ACHN (cell line): Measurements from ENCODE around the gene CKAP4.

Source experiments
- DNase-seq: peaks from one replicate; pipeline ENCODE4 v3.0.0-alpha.2; 2015
- in situ Hi-C: cut with HindIII; loops from 2 replicates; pipeline ENCODE4 v1.10.0; 2017; ENCODE audit warnings: low sequenced_read_pairs, low pct_ligation_motif_present, low pct_unique_long_range_greater_than_20kb

The CKAP4 gene

GRCh38 chr12:106223485-106224354, 24.1 kb downstream of the CKAP4 start:
- DNase-seq = peak; percentile 74
- in situ Hi-C loops = no loop called here

GRCh38 chr12:106220536-106220935, 27.3 kb downstream of the CKAP4 start:
- no peak for DNase-seq
- in situ Hi-C loops = no loop called here

- no peak for DNase-seq
- in situ Hi-C loops = no loop called here
Observed at GRCh38 chr12:106219043-106219442, 28.8 kb downstream of the CKAP4 start.

GRCh38 chr12:106217706-106218105, 30.1 kb downstream of the CKAP4 start:
- in situ Hi-C loops = no loop called here
- DNase-seq = no peak

- no peak for DNase-seq
- in situ Hi-C loops = no loop called here
Observed at GRCh38 chr12:106214571-106214970, 33.2 kb downstream of the CKAP4 start.

DNA sequence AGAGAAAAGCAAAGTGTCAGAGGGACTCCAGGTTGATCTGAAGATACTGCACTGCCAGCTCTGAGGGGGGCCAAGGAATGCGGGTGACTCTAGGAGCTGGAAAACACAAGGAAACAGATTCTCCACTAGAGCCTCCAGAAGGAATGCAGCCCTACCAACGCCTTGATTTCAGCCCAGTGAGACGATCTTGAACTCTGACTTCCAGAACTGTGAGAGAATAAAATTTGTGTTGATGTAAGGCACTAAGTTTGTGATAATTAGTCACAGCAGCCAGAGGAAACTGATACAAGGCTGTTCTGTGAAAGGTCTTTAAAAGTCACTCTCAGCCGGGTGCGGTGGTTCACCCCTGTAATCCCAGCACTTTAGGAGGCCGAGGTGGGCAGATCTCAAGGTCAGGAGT, 34.2 kb downstream of the CKAP4 start:
- no peak for DNase-seq
- in situ Hi-C loops = no loop called here

DNA sequence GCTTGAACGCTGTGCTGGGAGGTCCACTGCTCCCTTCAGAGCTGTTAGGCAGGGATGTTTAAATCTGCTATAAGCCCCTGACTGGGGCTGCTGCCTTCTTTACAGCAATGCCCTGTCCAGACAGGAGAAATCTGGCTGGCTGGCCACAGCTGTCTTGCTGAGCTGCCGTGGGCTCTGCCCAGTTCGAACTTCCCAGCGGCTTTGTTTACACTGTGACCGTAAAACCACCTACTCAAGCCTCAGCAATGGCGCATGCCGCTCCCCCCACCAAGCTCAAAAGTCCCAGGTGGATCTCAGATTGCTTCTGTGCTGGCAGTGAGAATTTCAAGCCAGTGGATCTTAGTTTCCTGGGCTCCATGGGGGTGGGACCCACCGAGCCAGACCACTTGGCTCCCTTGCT, 35.8 kb downstream of the CKAP4 start:
- no peak for DNase-seq
- in situ Hi-C loops = no loop called here

DNA sequence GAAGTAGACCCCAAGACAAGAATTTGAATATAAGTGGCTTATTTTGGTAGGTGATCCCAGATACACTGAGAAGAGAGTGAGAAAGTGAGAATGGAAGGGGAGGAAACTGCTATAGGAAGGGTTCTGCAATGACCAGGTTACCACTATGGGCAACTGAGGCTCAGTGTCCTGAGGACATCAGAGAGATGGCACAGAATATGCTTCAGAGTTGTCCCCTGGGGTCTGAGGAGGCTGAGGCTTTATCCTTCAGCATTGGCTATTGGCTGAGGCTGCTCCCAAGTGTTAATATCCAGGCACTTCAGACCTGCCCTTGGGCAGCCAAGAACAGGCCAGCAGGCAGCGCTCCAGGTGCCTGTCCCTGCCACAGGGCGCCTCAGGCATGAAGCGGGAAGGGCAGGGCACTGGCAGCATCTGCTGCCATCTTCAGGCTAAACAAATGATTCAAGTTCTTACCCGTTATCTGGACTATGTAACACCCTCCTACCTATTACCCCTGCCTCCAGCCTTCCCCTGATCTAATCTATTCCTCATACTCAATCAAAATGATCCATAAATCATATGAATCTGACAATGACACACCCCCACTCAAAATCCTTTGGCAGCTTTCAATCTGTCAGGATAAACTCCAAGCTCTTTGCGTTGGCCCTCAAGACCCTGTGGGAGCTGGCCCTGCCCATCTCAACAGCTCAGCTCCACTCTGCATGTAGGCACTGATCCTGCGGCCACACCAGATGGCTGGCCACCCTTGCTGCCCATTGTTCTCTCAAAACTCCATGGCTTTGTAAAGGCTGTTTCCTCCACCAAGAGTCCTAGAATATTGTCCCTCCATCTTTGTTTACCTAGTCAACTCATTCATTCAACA, 42.4 kb downstream of the CKAP4 start:
- in situ Hi-C loops = no loop called here
- peak; percentile 20 for DNase-seq

DNA sequence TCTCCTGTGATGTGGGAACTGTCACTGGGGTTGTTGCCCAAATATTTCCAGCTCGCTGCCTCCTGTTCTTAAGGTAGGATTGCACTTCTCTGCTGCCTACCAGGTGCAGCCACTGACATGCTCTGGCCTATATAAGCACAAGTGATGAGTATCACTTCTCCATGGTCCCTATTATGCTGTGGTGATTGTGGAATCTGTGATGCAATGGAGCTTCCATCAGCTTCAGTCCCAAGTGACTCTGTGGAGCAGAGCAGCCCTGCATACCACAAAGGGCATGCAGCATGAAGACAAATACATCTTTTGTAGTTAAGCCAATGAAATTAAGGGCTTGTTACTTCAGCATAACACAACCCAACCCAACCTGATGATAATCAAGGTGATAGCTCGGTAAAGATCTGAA, 43.5 kb downstream of the CKAP4 start:
- in situ Hi-C loops = no loop called here
- no peak for DNase-seq

GRCh38 chr12:106197906-106198623, 49.8 kb downstream of the CKAP4 start:
- in situ Hi-C loops = no loop called here

DNA sequence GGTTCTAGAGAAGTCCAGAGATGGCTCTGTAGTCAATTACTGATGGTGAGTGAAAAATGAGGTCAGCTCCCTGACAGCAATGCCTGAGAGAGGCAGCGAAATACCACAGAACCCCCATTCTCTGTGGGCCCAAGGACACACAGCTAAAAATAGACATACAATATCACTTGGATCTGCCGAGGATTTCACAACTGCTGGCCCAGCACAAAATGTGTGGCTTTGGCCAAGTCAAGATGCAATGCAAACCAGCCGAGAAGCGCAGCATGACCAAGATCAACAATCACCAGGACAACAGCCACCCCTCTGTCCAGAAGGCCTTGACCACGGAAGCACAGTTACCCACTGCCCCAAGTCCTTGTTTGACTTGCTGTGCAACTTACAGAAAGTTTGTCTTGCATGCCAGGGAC, 52.2 kb downstream of the CKAP4 start:
- in situ Hi-C loops = no loop called here
- no peak for DNase-seq

More at GRCh38 chr12:106197906-106198623, 49.8 kb downstream of the CKAP4 start:
- DNase-seq = no peak

- in situ Hi-C loops = no loop called here
- no peak for DNase-seq
Observed at GRCh38 chr12:106194351-106194750, 53.5 kb downstream of the CKAP4 start.

GRCh38 chr12:106193394-106194215, 54.2 kb downstream of the CKAP4 start:
- in situ Hi-C loops = no loop called here
- no peak for DNase-seq

DNA sequence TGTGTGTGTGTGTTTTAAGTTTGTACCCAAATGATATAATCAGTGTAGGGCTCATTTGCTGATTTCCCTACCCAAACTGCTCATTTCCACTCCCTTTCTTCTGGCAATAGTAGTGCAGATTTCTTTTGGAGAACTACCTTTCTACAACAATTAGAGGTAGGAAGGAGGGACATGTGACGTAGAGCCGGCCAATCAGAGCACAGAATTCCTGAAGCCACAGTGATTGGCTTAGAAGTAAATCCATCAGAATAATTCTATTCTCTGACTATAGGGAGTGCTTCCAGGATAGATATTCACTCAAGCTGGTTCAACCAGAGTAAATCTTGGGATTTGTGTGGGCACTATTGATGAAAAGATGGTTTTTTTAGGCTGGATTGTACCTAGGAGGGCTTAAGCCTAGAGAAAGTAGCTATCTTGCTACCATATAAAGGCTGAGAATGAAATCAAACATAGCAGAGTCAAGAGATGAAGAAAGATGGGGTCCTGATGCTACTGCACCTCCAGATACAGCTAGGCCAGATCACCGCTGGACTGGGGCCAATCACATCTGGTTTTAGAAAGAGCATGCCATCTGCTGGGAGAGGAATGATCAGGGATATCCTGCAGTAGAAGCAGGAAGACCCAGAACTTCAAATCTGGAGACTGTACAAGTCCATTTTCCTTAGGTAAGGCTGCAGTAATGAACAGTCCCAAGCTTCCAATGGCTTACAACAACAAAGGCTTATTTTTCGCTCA, 55.0 kb downstream of the CKAP4 start:
- in situ Hi-C loops = no loop called here

GRCh38 chr12:106190581-106190980, 57.2 kb downstream of the CKAP4 start:
- in situ Hi-C loops = no loop called here
- DNase-seq = no peak

More for the DNA sequence above, 55.0 kb downstream of the CKAP4 start:
- no peak for DNase-seq

DNA sequence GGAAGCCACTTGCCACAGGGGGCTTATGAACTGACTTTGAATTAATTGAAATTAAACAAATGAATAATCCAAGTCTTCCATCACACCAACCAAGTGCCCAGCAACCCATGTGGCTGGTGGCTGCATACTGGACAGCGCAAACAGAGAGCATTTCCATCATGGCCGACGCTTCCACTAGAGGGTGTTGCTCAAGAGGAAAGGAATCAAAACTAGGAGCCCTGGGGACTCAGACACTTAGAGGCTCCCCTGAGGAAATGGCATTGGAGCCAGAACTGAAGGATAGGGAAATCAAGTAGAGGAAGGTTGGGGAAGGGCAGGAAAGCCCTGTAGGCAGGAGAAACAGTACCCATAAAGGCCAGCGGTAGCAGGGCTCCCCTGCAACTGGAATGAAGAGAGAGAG, 58.5 kb downstream of the CKAP4 start:
- DNase-seq = no peak
- in situ Hi-C loops = no loop called here

GRCh38 chr12:106188256-106188655, 59.6 kb downstream of the CKAP4 start:
- in situ Hi-C loops = no loop called here
- no peak for DNase-seq
